ENCODE results near the gene PHACTR1. TPM values are rescaled to one million over a fixed set of nuclear protein-coding genes. Genes with fewer than 3 reads are reported as not detected.

The PHACTR1 gene
- total RNA-seq, 1 experiment from 2014 or later, result 0.05 TPM

DNA sequence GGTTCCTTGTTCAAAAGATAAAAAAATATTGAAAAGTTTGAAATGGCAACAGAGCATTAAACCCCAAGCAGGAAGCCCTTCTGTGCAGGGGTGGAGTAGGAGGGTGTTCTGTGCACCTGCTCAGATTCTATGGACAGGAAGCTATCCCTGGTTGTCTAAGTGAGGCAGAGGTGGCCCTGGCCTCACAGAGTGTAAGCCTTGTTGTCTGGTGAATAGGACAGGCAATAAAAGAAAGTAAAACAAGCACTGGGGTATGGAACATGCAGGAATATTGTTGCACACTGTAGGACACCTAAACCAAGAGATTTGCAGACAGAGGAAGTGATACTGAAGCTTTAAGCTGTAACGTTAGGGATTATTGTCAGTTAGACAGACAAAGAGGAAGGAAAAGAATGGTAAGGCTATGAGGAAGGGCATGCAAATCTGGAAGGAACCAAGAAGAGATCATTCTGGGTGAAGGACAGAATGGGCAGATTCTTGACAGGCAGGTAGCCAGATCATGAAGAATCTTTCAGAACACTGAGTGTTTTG, 545.0 kb downstream of the PHACTR1 start:
- no peak overlapping the region for H3K27ac ChIP-seq (ENCODE audit: low read length)
- ChIA-PET POLR2A (no interaction called here), CTCF (no interaction called here)
- in situ Hi-C loops (cut with HindIII; ENCODE audit: low pct_unique_long_range_greater_than_20kb, low sequenced_read_pairs) (no loop called here), intact Hi-C loops (cut with micrococcal nuclease; ENCODE audit: unreplicated experiment) (no loop called here)
- DNase-seq (ENCODE audit: low read depth, low spot score) (no peak), ATAC-seq (no peak)
- H3K36me3 ChIP-seq (ENCODE audit: control insufficient read depth, insufficient read depth, low read length), result no peaks in the 10 kb centered on the region
- no peaks in the 10 kb centered on the region for H3K4me1 ChIP-seq (ENCODE audit: control insufficient read depth, insufficient read depth, low read length)
- H3K4me3 ChIP-seq (ENCODE audit: low read depth in 2 of 2, low read length in 2 of 2), result no peak overlapping the region
- TF ChIP-seq, protein P1, sequence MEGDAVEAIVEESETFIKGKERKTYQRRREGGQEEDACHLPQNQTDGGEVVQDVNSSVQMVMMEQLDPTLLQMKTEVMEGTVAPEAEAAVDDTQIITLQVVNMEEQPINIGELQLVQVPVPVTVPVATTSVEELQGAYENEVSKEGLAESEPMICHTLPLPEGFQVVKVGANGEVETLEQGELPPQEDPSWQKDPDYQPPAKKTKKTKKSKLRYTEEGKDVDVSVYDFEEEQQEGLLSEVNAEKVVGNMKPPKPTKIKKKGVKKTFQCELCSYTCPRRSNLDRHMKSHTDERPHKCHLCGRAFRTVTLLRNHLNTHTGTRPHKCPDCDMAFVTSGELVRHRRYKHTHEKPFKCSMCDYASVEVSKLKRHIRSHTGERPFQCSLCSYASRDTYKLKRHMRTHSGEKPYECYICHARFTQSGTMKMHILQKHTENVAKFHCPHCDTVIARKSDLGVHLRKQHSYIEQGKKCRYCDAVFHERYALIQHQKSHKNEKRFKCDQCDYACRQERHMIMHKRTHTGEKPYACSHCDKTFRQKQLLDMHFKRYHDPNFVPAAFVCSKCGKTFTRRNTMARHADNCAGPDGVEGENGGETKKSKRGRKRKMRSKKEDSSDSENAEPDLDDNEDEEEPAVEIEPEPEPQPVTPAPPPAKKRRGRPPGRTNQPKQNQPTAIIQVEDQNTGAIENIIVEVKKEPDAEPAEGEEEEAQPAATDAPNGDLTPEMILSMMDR (IDR thresholded peaks at IDR 0.05), result no peak
- TF ChIP-seq TCF7L2 (IDR thresholded peaks at IDR 0.05; ENCODE audit: low read depth, low read length) (no peak), SIN3A (IDR thresholded peaks at IDR 0.05; ENCODE audit: borderline replicate concordance, insufficient read depth, low read depth, low read length) (no peak), POLR2AphosphoS5 (IDR thresholded peaks at IDR 0.05; ENCODE audit: low read depth, low read length) (no peak)
- TF ChIP-seq, protein P2, sequence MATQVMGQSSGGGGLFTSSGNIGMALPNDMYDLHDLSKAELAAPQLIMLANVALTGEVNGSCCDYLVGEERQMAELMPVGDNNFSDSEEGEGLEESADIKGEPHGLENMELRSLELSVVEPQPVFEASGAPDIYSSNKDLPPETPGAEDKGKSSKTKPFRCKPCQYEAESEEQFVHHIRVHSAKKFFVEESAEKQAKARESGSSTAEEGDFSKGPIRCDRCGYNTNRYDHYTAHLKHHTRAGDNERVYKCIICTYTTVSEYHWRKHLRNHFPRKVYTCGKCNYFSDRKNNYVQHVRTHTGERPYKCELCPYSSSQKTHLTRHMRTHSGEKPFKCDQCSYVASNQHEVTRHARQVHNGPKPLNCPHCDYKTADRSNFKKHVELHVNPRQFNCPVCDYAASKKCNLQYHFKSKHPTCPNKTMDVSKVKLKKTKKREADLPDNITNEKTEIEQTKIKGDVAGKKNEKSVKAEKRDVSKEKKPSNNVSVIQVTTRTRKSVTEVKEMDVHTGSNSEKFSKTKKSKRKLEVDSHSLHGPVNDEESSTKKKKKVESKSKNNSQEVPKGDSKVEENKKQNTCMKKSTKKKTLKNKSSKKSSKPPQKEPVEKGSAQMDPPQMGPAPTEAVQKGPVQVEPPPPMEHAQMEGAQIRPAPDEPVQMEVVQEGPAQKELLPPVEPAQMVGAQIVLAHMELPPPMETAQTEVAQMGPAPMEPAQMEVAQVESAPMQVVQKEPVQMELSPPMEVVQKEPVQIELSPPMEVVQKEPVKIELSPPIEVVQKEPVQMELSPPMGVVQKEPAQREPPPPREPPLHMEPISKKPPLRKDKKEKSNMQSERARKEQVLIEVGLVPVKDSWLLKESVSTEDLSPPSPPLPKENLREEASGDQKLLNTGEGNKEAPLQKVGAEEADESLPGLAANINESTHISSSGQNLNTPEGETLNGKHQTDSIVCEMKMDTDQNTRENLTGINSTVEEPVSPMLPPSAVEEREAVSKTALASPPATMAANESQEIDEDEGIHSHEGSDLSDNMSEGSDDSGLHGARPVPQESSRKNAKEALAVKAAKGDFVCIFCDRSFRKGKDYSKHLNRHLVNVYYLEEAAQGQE (IDR thresholded peaks at IDR 0.05; ENCODE audit: insufficient read depth in 1 of 2, low read depth in 2 of 2, low read length in 1 of 2), result no peak
- no TSS peak for BruUV-seq (replicated peaks)
- H3K9me3 ChIP-seq (ENCODE audit: control insufficient read depth, insufficient read depth, low read depth, low read length), result no peaks in the 10 kb centered on the region
- peaks cover 3% of the 10 kb centered on the region; the same call in 1 of the 2 replicates for H3K27me3 ChIP-seq (ENCODE audit: control insufficient read depth, insufficient read depth, low read length)

DNA sequence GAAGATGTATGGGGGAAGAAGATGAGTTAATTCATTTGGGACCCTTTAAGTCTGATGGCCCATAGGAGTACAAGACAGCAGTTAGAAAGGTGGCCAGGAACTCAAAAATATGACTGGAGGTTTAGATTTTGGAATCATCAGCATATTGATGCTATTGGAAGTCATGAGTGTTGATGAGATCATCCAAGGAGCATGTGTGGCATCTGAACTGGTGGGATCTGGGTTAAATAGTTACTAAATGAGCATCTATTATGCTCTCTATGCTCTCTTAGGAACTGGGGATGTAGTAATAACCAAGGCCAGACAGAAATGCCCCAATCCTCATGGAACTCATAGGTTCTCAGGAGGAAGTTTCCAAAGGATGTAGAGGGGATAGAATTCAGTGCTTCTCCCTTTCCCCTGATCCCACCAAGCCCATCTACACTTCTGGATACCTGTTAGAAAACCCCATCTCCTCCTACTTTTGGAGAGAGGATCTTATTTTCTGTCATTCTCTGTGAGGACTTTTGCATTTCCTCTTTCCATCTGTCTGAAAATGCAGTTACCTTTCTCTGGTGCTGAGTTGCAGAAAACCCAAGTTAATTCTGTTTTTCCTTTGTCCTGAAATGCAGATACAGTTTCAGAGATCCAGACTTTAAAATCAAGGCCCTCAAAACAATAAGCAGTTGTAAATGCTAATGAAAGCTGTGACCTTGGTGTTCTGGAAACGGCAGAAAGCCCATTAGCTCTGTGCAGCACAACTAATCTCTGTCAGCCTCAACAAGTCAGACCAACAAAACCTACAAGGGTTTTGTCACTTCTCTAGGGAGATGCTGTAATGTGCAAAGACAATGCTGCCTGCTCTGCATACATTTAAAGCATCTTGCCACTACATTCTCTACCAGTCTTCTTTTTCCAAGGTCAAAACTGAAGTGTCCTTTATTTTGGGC, 546.0 kb downstream of the PHACTR1 start:
- no peak overlapping the region for H3K4me3 ChIP-seq (ENCODE audit: low read depth in 2 of 2, low read length in 2 of 2)
- ATAC-seq (no peak), DNase-seq (ENCODE audit: low read depth, low spot score) (no peak)
- peaks cover 3% of the 10 kb centered on the region; the same call in 1 of the 2 replicates for H3K27me3 ChIP-seq (ENCODE audit: control insufficient read depth, insufficient read depth, low read length)
- H3K4me1 ChIP-seq (ENCODE audit: control insufficient read depth, insufficient read depth, low read length), result no peaks in the 10 kb centered on the region
- no peaks in the 10 kb centered on the region for H3K9me3 ChIP-seq (ENCODE audit: control insufficient read depth, insufficient read depth, low read depth, low read length)
- BruUV-seq (replicated peaks), result no TSS peak
- TF ChIP-seq, protein P1 (IDR thresholded peaks at IDR 0.05), result no peak
- CTCF ChIA-PET, result no interaction called here
- no peak overlapping the region for H3K27ac ChIP-seq (ENCODE audit: low read length)
- H3K36me3 ChIP-seq (ENCODE audit: control insufficient read depth, insufficient read depth, low read length), result no peaks in the 10 kb centered on the region
- intact Hi-C loops (cut with micrococcal nuclease; ENCODE audit: unreplicated experiment) (no loop called here), in situ Hi-C loops (cut with HindIII; ENCODE audit: low pct_unique_long_range_greater_than_20kb, low sequenced_read_pairs) (no loop called here)
- POLR2A ChIA-PET, result no interaction called here
